Measurements from ENCODE around the gene ARPC1A.

Gene ARPC1A

GRCh38 chr7:99387912-99388311 lies 62.2 kb downstream of the ARPC1A start:
- DNase-seq (ENCODE audit: low spot score), result no peak

- DNase-seq (ENCODE audit: low spot score), result no peak
Measured at GRCh38 chr7:99389772-99390171, 64.1 kb downstream of the ARPC1A start.

GRCh38 chr7:99390941-99391602 lies 65.4 kb downstream of the ARPC1A start:
- no peak for DNase-seq (ENCODE audit: low spot score)

- DNase-seq (ENCODE audit: low spot score), result no peak
Measured at GRCh38 chr7:99392046-99392445, 66.3 kb downstream of the ARPC1A start.

- peak; percentile 84 for DNase-seq (ENCODE audit: low spot score)
Measured at GRCh38 chr7:99392659-99393354, 67.1 kb downstream of the ARPC1A start.

GRCh38 chr7:99393355-99394187 lies 67.9 kb downstream of the ARPC1A start:
- DNase-seq (ENCODE audit: low spot score), result peak; percentile 81

- DNase-seq (ENCODE audit: low spot score), result no peak
Measured at GRCh38 chr7:99394188-99394502, 68.4 kb downstream of the ARPC1A start.

- DNase-seq (ENCODE audit: low spot score), result no peak
Measured at GRCh38 chr7:99395616-99396327, 70.1 kb downstream of the ARPC1A start.

- no peak for DNase-seq (ENCODE audit: low spot score)
Measured at GRCh38 chr7:99396418-99397296, 71.0 kb downstream of the ARPC1A start.

GRCh38 chr7:99397297-99397983 lies 71.7 kb downstream of the ARPC1A start:
- no peak for DNase-seq (ENCODE audit: low spot score)

- no peak for DNase-seq (ENCODE audit: low spot score)
Measured at GRCh38 chr7:99398891-99399445, 73.3 kb downstream of the ARPC1A start.

- no peak for DNase-seq (ENCODE audit: low spot score)
Measured at GRCh38 chr7:99399597-99399996, 73.9 kb downstream of the ARPC1A start.

- DNase-seq (ENCODE audit: low spot score), result no peak
Measured at GRCh38 chr7:99402854-99403253, 77.2 kb downstream of the ARPC1A start.

- no peak for DNase-seq (ENCODE audit: low spot score)
Measured at GRCh38 chr7:99403764-99404163, 78.1 kb downstream of the ARPC1A start.

GRCh38 chr7:99404235-99404976 lies 78.7 kb downstream of the ARPC1A start:
- DNase-seq (ENCODE audit: low spot score), result no peak

GRCh38 chr7:99404977-99405320 lies 79.3 kb downstream of the ARPC1A start:
- DNase-seq (ENCODE audit: low spot score), result no peak

- no peak for DNase-seq (ENCODE audit: low spot score)
Measured at GRCh38 chr7:99406557-99406956, 80.9 kb downstream of the ARPC1A start.

GRCh38 chr7:99407872-99408378 lies 82.2 kb downstream of the ARPC1A start:
- DNase-seq (ENCODE audit: low spot score), result peak; percentile 21

All from SK-N-DZ (cell line).